Measurements from ENCODE around the gene PKD1.

PKD1 gene

DNA sequence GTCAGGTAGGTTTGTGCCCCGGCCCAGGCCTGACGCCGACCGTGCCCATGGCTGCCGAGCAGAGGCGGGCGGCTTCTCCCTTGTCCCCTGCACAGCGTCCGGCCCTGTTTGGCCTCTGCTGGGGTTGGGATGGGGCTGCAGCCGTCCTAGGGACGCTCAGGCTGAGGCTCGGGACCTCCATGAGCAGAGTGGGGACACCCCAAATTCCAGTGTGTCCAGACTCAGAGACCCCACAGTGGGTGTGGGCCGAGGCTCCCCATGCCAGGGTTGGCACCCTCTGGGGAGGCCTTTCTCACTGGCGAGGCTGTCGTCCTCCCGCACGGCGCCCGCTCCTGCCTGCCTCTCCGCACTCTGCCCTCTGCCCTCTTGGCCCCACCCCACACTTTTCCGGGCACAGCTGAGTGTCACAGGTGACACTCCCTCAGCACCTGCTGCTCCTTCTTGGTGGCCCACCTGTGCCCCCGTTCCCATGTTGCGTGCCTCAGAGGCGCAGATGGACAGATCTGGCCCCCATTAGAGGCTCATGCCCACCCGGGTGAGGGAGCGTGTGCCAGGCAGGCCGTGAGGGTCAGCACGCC, 36.0 kb upstream of the PKD1 start:
- H3K4me3 ChIP-seq (ENCODE audit: low read depth, low read length), result no peak overlapping the region
- no peak for DNase-seq (ENCODE audit: low read depth, low spot score)
- ChIA-PET CTCF (interaction anchor here (0.7 kb wide), 1 partner anchor 17 kb away, joined by 3 read pairs; no protein-coding TSS in a partner anchor), POLR2A (no interaction called here)
- TF ChIP-seq, protein P1, sequence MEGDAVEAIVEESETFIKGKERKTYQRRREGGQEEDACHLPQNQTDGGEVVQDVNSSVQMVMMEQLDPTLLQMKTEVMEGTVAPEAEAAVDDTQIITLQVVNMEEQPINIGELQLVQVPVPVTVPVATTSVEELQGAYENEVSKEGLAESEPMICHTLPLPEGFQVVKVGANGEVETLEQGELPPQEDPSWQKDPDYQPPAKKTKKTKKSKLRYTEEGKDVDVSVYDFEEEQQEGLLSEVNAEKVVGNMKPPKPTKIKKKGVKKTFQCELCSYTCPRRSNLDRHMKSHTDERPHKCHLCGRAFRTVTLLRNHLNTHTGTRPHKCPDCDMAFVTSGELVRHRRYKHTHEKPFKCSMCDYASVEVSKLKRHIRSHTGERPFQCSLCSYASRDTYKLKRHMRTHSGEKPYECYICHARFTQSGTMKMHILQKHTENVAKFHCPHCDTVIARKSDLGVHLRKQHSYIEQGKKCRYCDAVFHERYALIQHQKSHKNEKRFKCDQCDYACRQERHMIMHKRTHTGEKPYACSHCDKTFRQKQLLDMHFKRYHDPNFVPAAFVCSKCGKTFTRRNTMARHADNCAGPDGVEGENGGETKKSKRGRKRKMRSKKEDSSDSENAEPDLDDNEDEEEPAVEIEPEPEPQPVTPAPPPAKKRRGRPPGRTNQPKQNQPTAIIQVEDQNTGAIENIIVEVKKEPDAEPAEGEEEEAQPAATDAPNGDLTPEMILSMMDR (IDR thresholded peaks at IDR 0.05; ENCODE audit: insufficient read depth, low read length, missing control alignments), result no peak

DNA sequence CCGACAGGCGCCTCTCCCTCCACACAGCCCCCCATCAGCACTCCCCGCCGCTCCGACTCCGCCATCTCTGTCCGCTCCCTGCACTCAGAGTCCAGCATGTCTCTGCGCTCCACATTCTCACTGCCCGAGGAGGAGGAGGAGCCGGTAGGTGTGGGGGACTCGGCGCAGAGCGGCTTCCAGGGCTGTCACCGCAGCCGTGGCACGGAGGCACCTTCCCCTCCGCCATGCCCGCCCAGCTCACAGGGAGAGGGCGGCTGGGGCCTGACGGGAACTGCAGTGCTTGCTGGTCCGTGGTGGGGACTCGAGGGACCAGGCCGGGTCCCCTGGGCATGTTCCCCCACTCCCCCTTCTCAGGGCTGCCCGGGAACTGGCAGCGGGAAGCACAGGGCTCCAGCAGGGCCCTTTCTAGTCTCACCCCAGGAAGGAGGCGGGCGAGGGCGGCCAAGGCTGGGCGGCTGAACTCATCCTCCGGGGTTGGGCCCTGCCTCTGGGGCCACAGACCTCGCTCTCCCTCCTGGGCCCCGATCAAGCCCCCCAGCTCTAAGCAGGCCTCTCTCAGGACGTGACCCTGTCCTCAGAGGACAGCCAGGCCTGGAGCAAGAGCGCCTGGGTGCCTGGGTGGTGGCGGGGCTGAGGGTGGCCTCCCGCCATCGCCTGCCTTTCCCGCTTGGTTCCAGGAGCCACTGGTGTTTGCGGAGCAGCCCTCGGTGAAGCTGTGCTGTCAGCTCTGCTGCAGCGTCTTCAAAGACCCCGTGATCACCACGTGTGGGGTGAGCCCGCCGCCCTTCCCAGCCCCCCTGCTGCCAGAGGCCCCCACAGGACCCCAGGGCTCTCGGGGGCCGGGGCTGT, 35.1 kb upstream of the PKD1 start:
- CTCF ChIA-PET, result no interaction called here
- POLR2A ChIA-PET, result no interaction called here
- DNase-seq (ENCODE audit: low read depth, low spot score), result no peak
- H3K4me3 ChIP-seq (ENCODE audit: low read depth, low read length), result no peak overlapping the region
- TF ChIP-seq, protein P1 (IDR thresholded peaks at IDR 0.05; ENCODE audit: insufficient read depth, low read length, missing control alignments), result no peak

DNA sequence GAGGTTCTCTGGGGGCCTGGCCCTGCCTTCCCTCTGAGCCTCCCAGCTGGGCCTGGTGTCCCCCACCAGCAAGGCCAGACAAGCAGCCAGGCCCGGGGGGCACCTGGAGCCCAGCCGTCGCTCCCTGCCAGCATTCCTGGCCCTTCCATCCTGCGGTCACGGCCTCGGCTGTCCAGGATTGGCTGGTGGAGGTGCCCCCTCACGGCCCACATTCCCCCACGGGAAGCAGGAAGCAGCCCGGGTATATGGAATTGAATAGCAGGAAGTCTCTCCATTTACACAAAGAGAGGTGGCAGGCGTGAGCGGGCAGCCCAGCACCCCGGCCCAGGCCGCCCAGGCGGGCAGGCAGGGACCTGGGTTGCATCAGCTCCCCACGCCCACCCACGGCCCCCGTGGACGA, 34.4 kb upstream of the PKD1 start:
- POLR2A ChIA-PET, result interaction anchor here (0.7 kb wide), 1 partner anchor 15 kb away, joined by 4 read pairs; the partner anchor contains the start of gene TRAF7

DNA sequence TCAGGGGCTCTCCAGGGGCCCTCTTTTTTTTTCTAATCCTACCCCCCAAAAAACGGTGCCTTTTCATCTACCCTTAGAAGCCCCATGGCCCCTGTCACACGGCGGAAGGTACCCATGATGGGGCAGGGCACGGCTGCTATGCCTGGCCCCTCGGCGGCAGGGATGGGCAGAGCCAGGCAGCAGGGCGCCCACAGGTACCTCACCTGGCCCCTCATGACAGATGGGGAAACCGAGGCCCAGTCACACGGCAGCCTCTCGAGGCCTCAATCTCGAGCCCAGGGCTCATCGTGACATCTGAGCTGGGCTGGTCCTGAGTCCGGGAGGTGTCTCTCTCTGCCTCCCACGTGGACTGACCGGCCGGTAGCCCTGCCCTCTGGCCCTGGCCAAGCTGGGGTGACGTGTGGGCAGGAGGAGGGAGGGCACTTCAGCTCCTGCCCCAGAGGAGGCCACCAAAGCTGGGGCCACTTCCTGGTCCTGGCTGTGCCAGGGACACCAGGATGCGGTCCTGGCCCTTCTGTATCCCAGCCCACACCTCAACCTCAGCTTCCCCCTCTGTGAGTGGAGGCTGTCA, 31.5 kb upstream of the PKD1 start:
- no peak for DNase-seq (ENCODE audit: low read depth, low spot score)
- TF ChIP-seq, protein P1 (IDR thresholded peaks at IDR 0.05; ENCODE audit: insufficient read depth, low read length, missing control alignments), result no peak
- no peak overlapping the region for H3K4me3 ChIP-seq (ENCODE audit: low read depth, low read length)
- ChIA-PET CTCF (interaction anchor here (0.7 to 1.1 kb wide), 2 partner anchors 10 to 14 kb away, joined by 3 to 4 read pairs; no protein-coding TSS in a partner anchor), POLR2A (interaction anchor here (2.1 kb wide), 1 partner anchor 12 kb away, joined by 12 read pairs; the partner anchor contains the start of gene TRAF7)

More for the DNA sequence above, 34.4 kb upstream of the PKD1 start:
- no peak for DNase-seq (ENCODE audit: low read depth, low spot score)
- CTCF ChIA-PET, result no interaction called here
- TF ChIP-seq, protein P1 (IDR thresholded peaks at IDR 0.05; ENCODE audit: insufficient read depth, low read length, missing control alignments), result no peak
- no peak overlapping the region for H3K4me3 ChIP-seq (ENCODE audit: low read depth, low read length)

DNA sequence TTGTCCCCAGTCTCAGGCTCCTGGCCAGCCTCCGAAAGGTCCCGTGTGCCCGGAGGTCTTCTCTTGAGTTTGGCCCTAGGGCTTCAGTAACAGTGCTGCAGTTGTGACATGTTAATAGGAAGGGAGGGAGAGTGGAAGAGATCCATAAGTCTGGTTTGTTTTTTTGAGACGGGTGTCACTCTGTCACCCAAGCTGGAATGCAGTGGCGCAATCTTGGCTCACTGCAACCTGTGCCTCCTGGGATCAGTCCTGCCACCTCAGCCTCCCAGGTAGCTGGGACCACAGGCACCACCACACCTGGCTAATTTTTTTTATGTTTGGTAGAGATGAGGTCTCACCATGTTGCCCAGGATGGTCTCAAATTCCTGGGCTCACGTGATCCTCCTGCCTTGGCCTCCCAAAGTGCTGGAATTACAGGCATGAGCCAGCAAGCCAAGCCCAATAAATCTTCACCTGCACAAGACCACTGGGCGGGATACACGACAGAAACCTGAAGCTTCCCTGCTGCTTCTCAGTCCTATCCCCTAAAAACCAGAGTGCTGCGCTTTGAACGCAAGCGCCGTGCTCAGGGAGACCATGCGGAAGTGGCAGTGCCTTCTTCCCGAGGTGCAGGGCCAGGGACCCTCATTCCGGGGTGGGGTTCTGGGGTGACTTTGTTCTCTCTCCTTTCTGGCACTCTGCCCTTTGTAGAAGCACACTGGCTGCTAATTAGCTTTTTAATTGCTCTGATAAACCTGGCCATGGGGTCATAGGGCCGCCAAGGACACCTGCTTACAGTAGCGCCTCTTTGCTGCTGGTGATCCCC, 30.8 kb upstream of the PKD1 start:
- ChIA-PET POLR2A (interaction anchor here (2.1 kb wide), 1 partner anchor 11 kb away, joined by 12 read pairs; the partner anchor contains the start of gene TRAF7), CTCF (interaction anchor here (0.7 kb wide), 1 partner anchor 14 kb away, joined by 3 read pairs; no protein-coding TSS in a partner anchor)
- no peak for DNase-seq (ENCODE audit: low read depth, low spot score)
- TF ChIP-seq, protein P1 (IDR thresholded peaks at IDR 0.05; ENCODE audit: insufficient read depth, low read length, missing control alignments), result no peak
- no peak overlapping the region for H3K4me3 ChIP-seq (ENCODE audit: low read depth, low read length)

All from AG04449 (cell line).